ENCODE data around the gene CTDSPL.

The CTDSPL gene

DNA sequence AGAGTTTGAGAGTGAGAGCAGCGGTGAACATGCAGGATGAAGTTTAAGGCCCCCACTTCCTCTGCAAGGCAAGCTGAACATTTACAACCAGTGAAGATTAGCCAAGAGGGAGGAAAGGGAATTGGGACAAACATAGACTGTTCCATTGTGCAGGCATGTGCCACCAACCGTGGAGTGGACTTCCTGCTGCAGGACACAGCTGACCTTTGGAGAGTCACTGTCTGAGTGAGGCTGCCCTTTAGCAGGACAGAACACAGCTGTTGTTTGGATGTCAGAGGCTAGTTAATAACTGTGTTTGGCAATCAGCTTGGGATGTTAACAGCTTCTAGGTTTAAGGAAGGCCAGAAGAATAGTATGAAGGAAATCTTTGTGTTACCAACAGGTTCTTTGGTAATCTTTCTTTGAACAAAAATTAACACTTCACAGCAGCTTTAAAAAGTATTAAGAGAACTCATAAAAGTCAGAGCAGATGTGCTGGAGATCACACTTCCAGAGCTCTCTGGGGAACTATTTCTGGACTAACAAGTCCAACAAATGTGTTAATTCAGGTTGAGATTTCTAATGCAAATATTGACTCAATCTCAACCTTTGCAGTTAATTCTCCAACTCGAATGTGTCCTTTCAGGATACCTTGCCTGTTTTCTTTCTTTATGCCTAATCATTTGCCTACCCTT is 31.4 kb downstream of the CTDSPL start:
- H3K4me3 ChIP-seq (ENCODE audit: low read depth, low read length), result no peak overlapping the region
- TF ChIP-seq, protein P1, sequence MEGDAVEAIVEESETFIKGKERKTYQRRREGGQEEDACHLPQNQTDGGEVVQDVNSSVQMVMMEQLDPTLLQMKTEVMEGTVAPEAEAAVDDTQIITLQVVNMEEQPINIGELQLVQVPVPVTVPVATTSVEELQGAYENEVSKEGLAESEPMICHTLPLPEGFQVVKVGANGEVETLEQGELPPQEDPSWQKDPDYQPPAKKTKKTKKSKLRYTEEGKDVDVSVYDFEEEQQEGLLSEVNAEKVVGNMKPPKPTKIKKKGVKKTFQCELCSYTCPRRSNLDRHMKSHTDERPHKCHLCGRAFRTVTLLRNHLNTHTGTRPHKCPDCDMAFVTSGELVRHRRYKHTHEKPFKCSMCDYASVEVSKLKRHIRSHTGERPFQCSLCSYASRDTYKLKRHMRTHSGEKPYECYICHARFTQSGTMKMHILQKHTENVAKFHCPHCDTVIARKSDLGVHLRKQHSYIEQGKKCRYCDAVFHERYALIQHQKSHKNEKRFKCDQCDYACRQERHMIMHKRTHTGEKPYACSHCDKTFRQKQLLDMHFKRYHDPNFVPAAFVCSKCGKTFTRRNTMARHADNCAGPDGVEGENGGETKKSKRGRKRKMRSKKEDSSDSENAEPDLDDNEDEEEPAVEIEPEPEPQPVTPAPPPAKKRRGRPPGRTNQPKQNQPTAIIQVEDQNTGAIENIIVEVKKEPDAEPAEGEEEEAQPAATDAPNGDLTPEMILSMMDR (IDR thresholded peaks at IDR 0.05; ENCODE audit: low read depth, low read length), result no peak
- DNase-seq (ENCODE audit: low read depth, low spot score), result no peak
- in situ Hi-C loops (cut with HindIII; ENCODE audit: low sequenced_read_pairs), result no loop called here

DNA sequence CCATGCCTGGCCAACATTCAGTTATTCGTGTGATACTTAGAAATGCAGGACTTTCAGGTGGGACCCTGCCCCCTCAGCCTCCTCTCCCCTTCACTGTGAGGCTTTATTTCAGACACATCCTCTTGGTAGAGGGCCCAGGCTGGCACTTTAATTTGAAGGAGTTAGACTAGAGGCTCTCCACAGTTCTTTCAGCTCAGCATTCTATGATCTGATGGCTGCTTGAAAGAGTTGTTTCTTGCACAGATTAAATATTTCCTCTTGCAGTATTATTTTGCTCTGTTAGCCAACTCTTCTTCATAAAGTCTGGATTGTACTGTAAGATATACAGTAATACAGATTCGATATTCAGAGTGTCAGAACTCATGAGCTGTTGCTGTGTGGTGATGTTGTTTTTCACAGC is 35.1 kb downstream of the CTDSPL start:
- DNase-seq (ENCODE audit: low read depth, low spot score), result no peak
- no peak overlapping the region for H3K4me3 ChIP-seq (ENCODE audit: low read depth, low read length)
- in situ Hi-C loops (cut with HindIII; ENCODE audit: low sequenced_read_pairs), result no loop called here
- TF ChIP-seq, protein P1 (IDR thresholded peaks at IDR 0.05; ENCODE audit: low read depth, low read length), result no peak

DNA sequence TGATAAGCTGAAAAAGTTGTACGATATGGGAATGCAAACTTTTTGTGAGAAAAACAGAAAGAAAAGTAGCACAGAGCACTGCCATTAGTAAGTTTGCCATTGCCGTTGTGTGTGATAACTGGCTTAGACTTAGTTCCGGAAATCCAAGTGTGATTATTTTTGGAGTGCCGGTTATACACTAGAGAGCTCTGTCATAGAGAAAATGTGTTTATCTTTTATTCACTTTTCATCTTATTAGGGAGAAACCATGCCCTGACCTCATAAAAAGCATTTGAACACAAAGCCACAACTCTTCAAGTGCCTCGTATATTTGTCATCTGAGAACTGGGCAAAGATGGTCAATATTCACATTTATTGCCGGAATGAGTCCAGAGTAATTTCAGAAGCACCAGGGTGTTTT is 36.1 kb downstream of the CTDSPL start:
- DNase-seq (ENCODE audit: low read depth, low spot score), result no peak
- TF ChIP-seq, protein P1 (IDR thresholded peaks at IDR 0.05; ENCODE audit: low read depth, low read length), result no peak
- in situ Hi-C loops (cut with HindIII; ENCODE audit: low sequenced_read_pairs), result no loop called here
- H3K4me3 ChIP-seq (ENCODE audit: low read depth, low read length), result no peak overlapping the region

DNA sequence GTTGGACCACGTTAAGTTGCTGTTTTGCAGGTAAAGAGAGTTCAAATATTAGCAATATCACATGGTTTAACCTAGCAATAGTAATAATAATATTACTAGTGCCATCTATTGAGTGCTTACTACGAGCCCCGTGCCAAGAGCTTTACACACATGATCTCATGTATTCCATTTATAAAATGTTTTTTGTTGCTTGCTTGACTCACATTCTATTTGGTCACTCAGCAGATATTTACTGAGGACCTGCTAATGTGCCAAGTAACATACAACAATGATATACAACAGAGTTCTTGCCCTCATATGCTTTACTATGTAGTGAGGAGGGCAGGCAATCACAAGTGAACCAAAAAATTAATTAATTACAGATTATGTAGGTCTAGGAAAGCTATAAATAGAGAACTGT is 36.7 kb downstream of the CTDSPL start:
- in situ Hi-C loops (cut with HindIII; ENCODE audit: low sequenced_read_pairs), result no loop called here

DNA sequence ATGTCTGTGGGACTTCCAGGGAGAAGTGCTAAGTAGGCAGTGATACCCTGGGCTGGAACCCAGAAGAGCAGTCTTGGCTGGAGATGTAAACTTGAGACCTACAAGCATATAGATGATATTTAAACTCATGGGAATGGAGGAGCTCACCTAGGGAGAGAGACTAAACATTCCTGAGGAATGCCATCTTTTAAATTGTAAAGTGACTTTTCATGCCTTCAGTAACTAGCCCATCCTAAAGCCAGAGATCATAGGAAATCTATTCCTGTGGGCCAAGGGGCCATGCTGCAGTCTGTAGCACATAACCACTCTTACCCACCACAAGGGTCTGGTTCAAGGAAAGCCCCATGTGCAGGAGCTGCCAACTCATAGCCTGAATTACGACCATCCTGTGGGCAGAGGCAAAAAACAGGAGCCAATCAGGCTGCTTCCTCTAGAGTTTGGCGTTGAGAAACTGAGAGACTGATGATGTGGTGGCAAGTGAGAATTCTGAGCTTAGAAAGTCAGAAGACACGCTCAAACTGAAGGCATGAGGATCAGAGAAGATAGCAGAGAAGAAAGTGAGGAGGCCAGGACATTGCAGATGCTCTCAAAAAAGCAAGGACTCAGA is 37.5 kb downstream of the CTDSPL start:
- in situ Hi-C loops (cut with HindIII; ENCODE audit: low sequenced_read_pairs), result no loop called here
- DNase-seq (ENCODE audit: low read depth, low spot score), result no peak
- no peak overlapping the region for H3K4me3 ChIP-seq (ENCODE audit: low read depth, low read length)
- TF ChIP-seq, protein P1 (IDR thresholded peaks at IDR 0.05; ENCODE audit: low read depth, low read length), result no peak

More for the DNA sequence above, 36.7 kb downstream of the CTDSPL start:
- DNase-seq (ENCODE audit: low read depth, low spot score), result no peak
- H3K4me3 ChIP-seq (ENCODE audit: low read depth, low read length), result no peak overlapping the region
- TF ChIP-seq, protein P1 (IDR thresholded peaks at IDR 0.05; ENCODE audit: low read depth, low read length), result no peak

DNA sequence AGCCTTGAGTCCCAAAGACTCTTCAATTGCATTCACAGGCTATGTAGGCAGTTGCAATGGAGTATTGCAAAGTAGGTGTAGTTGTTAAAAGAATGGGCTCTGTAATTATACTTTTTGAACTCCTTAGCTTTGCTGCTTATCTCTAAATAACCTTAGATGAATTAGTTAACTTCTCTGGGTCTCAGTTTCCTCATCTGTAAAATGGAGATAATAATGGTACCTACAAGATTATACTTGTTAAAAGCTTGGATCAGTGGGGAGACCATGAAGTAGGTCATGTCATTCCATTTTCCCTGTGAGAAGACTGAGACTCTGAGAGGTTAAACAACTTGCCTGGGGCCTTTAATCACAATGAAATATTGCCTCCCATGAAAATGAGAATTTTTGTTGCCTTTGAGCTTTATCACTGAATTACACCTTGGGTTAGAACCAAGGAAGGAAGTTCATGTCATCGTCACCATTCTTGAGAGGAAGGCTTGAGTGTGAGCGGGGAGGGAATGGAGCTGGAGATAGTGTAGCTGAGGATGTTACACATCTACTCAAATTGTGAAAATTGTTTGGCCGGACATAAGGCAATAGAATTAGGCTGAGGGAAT is 38.1 kb downstream of the CTDSPL start:
- no peak overlapping the region for H3K4me3 ChIP-seq (ENCODE audit: low read depth, low read length)
- DNase-seq (ENCODE audit: low read depth, low spot score), result no peak
- in situ Hi-C loops (cut with HindIII; ENCODE audit: low sequenced_read_pairs), result no loop called here
- TF ChIP-seq, protein P1 (IDR thresholded peaks at IDR 0.05; ENCODE audit: low read depth, low read length), result no peak
